Neural cell (in vitro differentiated cells): ENCODE measurements around the gene MUC2. TPM values are rescaled to one million over a fixed set of nuclear protein-coding genes. Genes with fewer than 3 reads are reported as not detected.

ENCODE experiments used
- H2AFZ ChIP-seq: fragments of 200-600, 300-800 bp; sonication (generic), shearing (Covaris generic); 2 replicates; pipeline ENCODE4 v1.6.0; 2014; ENCODE audit warnings: low read depth, mild to moderate bottlenecking, antibody characterized with exemption, low read length, moderate library complexity
- H3F3A ChIP-seq: fragments of 200-600 bp; shearing (Covaris generic); 2 replicates; pipeline ENCODE4 v1.6.1; 2016; ENCODE audit warnings: mild to moderate bottlenecking, moderate library complexity, mixed read lengths, antibody characterized with exemption, low read length; ENCODE audit not compliant: insufficient read depth, poor library complexity, severe bottlenecking
- H3K27ac ChIP-seq: fragments of 200-600, 300-800 bp; sonication (generic), shearing (Covaris generic); 2 replicates; pipeline ENCODE4 v1.5.1; 2014; ENCODE audit warnings: mild to moderate bottlenecking, low read length, moderate library complexity
- H3K27me3 ChIP-seq: fragments of 300-800, 200-600 bp; sonication (generic), shearing (Covaris generic); 2 replicates; pipeline ENCODE4 v1.6.0; 2014; ENCODE audit warnings: mild to moderate bottlenecking, low read depth, low read length, moderate library complexity; ENCODE audit not compliant: insufficient read depth
- H3K36me3 ChIP-seq: fragments of 300-800, 200-600 bp; sonication (generic), shearing (Covaris generic); 2 replicates; pipeline ENCODE4 v1.5.1; 2014; ENCODE audit warnings: mild to moderate bottlenecking, antibody characterized with exemption, low read length, moderate library complexity; ENCODE audit not compliant: insufficient read depth
- H3K4me2 ChIP-seq: fragments of 300-800, 200-600 bp; sonication (generic), shearing (Covaris generic); 2 replicates; pipeline ENCODE4 v1.6.0; 2014; ENCODE audit warnings: mild to moderate bottlenecking, low read length
- H3K4me3 ChIP-seq: fragments of 300-800, 200-600 bp; sonication (generic), shearing (Covaris generic); 2 replicates; pipeline ENCODE4 v1.5.1; 2014; ENCODE audit warnings: mild to moderate bottlenecking, low read length, moderate library complexity
- H3K79me2 ChIP-seq: fragments of 200-600 bp; shearing (Covaris generic); replicated peaks from 2 replicates; pipeline ENCODE4 v1.6.0; 2014; ENCODE audit warnings: mild to moderate bottlenecking, low read length, moderate library complexity; ENCODE audit not compliant: insufficient read depth
- H3K9ac ChIP-seq: fragments of 300-800, 200-600 bp; sonication (generic), shearing (Covaris generic); 2 replicates; pipeline ENCODE4 v1.6.1; 2016; ENCODE audit warnings: mild to moderate bottlenecking, low read length, mixed read lengths
- H3K9me2 ChIP-seq: fragments of 200-600 bp; shearing (Covaris generic); 2 replicates; pipeline ENCODE4 v1.6.1; 2016; ENCODE audit warnings: mild to moderate bottlenecking, low read length, mixed read lengths; ENCODE audit not compliant: insufficient read depth
- H3K9me3 ChIP-seq: fragments of 200-600, 300-800 bp; sonication (generic), shearing (Covaris generic); 2 replicates; pipeline ENCODE4 v1.6.1; 2016; ENCODE audit warnings: mild to moderate bottlenecking, mixed run types, low read length, moderate library complexity, mixed read lengths
- H4K20me1 ChIP-seq: fragments of 200-600 bp; shearing (Covaris generic); 2 replicates; pipeline ENCODE4 v1.6.1; 2016; ENCODE audit warnings: mild to moderate bottlenecking, mixed run types; ENCODE audit not compliant: insufficient read depth
- CTCF ChIP-seq: fragments of 450-650 bp; IDR thresholded peaks from 2 replicates; pipeline ENCODE4 v1.5.1; 2014; ENCODE audit warnings: antibody characterized with exemption, mild to moderate bottlenecking, moderate library complexity; ENCODE audit not compliant: poor library complexity, severe bottlenecking
- EP300 ChIP-seq: fragments of 450-650 bp; conservative IDR thresholded peaks from 2 replicates; pipeline ENCODE4 v1.6.1; 2014; ENCODE audit warnings: antibody characterized with exemption, mild to moderate bottlenecking, moderate library complexity; ENCODE audit not compliant: poor library complexity, severe bottlenecking
- EZH2 ChIP-seq: fragments of 200-600, 300-800 bp; shearing (Covaris generic), sonication (generic); IDR thresholded peaks from 2 replicates; pipeline ENCODE4 v1.6.1; 2014; ENCODE audit warnings: antibody characterized with exemption, low read length, borderline replicate concordance, mild to moderate bottlenecking; ENCODE audit not compliant: insufficient read depth, poor library complexity, severe bottlenecking
- MXI1 ChIP-seq: fragments of 450-650 bp; conservative IDR thresholded peaks from 2 replicates; pipeline ENCODE4 v1.6.1; 2014; ENCODE audit warnings: antibody characterized with exemption, mild to moderate bottlenecking; ENCODE audit not compliant: poor library complexity, severe bottlenecking
- POLR2AphosphoS5 ChIP-seq: IDR thresholded peaks from 2 replicates; pipeline ENCODE4 v1.6.1; 2012
- RAD21 ChIP-seq: fragments of 450-650 bp; conservative IDR thresholded peaks from 2 replicates; pipeline ENCODE4 v1.6.1; 2014; ENCODE audit warnings: antibody characterized with exemption, mild to moderate bottlenecking, moderate library complexity
- REST ChIP-seq: IDR thresholded peaks from 2 replicates; pipeline ENCODE4 v1.6.1; 2012; ENCODE audit warnings: borderline replicate concordance
- SMC3 ChIP-seq: fragments of 450-650 bp; conservative IDR thresholded peaks from 2 replicates; pipeline ENCODE4 v1.6.1; 2014; ENCODE audit warnings: antibody characterized with exemption, mild to moderate bottlenecking, moderate library complexity; ENCODE audit not compliant: poor library complexity
- TAF1 ChIP-seq: IDR thresholded peaks from 2 replicates; pipeline ENCODE4 v1.6.1; 2012; ENCODE audit warnings: low read depth
- polyA plus RNA-seq: library from polyadenylated mRNA; depleted of rRNA; stranded (reverse); fragments of >200 nt; gene quantifications from 2 replicates; pipeline ENCODE4 v1.2.3, GENCODE V29; 2014

The MUC2 gene
- polyA plus RNA-seq, 1 donor from 2014 or later: not detected

DNA sequence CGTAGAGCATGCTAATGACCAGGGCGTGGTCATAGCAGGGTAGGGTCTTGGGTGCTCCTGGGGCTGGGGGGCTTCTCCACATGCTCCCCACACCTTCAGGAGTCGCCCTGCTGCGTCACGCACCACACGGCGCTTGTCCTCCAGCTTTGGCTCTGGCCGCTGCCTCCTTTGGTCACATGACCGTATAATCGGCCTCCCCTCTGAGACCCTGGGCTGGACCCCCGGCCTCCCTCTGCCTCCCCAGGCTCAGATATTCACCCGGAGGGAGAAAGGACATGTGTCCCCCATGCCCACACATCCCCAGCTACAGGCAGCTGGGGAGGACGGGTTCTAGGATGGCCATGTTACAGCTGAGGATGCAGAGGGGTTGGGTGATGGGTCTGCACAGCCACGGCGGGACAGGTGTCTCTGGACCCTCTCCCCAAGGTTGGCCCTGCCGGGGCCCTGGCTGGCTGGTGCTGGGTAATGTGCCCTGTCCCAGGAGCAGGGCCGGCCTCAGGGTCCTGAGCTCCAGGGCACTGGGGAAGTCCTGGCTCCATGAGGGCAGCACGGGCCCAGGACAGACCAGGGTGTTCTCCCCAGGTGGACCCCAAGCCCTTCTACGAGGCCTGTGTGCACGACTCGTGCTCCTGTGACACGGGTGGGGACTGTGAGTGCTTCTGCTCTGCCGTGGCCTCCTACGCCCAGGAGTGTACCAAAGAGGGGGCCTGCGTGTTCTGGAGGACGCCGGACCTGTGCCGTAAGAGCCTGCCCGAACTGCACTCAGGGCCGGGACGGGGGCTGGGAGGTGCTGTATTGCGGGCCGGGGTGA, 14.5 kb downstream of the MUC2 start:
- Histone ChIP-seq H3K4me2 (no peak overlapping the region), H3K9me3 (no peaks in the 10 kb centered on the region), H3K4me3 (no peak overlapping the region), H3K9ac (no peak overlapping the region), H3K27ac (no peak overlapping the region), H3K79me2 (no peaks in the 10 kb centered on the region), H3F3A (no peaks in the 10 kb centered on the region), H4K20me1 (no peaks in the 10 kb centered on the region), H3K9me2 (no peaks in the 10 kb centered on the region), H3K36me3 (no peaks in the 10 kb centered on the region), H3K27me3 (no peaks in the 10 kb centered on the region), H2AFZ (no peak overlapping the region)
- TF ChIP-seq SMC3: no peak
- TF ChIP-seq TAF1: no peak
- TF ChIP-seq RAD21: no peak
- no peak for TF ChIP-seq EZH2
- no peak for TF ChIP-seq EP300
- no peak for TF ChIP-seq CTCF
- TF ChIP-seq MXI1: no peak
- no peak for TF ChIP-seq REST
- TF ChIP-seq POLR2AphosphoS5: no peak

DNA sequence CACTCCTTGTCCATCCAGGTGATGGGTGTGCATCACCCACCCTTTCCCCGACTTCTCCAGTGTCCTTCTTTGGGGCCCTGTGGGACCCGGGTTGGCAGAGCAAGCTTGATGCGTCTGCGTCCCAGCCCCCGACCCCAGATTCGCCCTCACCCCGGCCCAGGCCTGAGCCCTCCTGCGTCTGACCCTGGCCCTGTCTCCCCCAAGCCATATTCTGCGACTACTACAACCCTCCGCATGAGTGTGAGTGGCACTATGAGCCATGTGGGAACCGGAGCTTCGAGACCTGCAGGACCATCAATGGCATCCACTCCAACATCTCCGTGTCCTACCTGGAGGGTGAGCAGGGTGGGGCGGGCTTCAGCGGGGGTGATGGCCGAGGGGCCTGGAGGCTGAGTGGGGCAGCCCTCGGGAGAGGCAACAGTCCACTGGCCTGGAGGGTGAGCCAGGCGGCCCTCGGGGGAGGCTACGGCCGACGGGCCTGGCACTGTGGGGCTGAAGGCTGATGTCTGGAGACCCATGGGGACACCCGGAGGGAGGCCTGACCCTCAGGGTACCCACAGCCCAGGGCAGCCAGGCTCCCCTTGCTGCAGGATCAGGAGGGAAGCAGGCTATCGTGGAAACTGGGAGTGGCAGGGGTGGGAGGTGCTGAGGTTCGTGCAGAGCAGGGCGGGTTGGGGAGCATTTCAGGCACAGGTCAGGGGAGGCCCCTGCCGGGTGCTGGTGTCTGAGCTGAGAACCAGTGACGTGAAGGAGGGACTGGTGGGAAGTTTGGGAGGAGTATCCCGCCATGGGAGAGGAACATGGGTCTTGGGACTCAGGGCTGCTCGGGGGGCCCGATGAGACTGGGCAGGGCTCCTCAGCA, 15.3 kb downstream of the MUC2 start:
- Histone ChIP-seq H3K4me3 (no peak overlapping the region), H3K4me2 (no peak overlapping the region), H3K79me2 (no peaks in the 10 kb centered on the region), H3K36me3 (no peaks in the 10 kb centered on the region), H3K9me3 (no peaks in the 10 kb centered on the region), H3K27ac (no peak overlapping the region), H2AFZ (no peak overlapping the region), H3F3A (no peaks in the 10 kb centered on the region), H4K20me1 (no peaks in the 10 kb centered on the region), H3K9ac (no peak overlapping the region), H3K9me2 (no peaks in the 10 kb centered on the region), H3K27me3 (no peaks in the 10 kb centered on the region)
- no peak for TF ChIP-seq TAF1
- TF ChIP-seq EP300: no peak
- no peak for TF ChIP-seq MXI1
- no peak for TF ChIP-seq CTCF
- no peak for TF ChIP-seq RAD21
- TF ChIP-seq EZH2: no peak
- no peak for TF ChIP-seq POLR2AphosphoS5
- no peak for TF ChIP-seq REST
- no peak for TF ChIP-seq SMC3
